HUES64 (cell line): ENCODE data around the gene LIG1.

Experiments used
- H3K27ac ChIP-seq: 2 replicates; pipeline ENCODE4 v1.7.0; 2013; ENCODE audit warnings: low read depth, low read length, inconsistent platforms
- H3K27me3 ChIP-seq: 2 replicates; pipeline ENCODE4 v1.6.1; 2013; ENCODE audit warnings: mild to moderate bottlenecking, low read length; ENCODE audit not compliant: insufficient read depth
- H3K36me3 ChIP-seq: 2 replicates; pipeline ENCODE4 v1.6.1; 2013; ENCODE audit warnings: mild to moderate bottlenecking, low read length; ENCODE audit not compliant: insufficient read depth
- H3K4me1 ChIP-seq: 2 replicates; pipeline ENCODE4 v1.6.1; 2013; ENCODE audit warnings: mild to moderate bottlenecking, low read length, moderate library complexity; ENCODE audit not compliant: insufficient read depth
- H3K4me3 ChIP-seq: 2 replicates; pipeline ENCODE4 v1.5.1; 2013; ENCODE audit warnings: mild to moderate bottlenecking, low read length, moderate library complexity
- H3K9ac ChIP-seq: 2 replicates; pipeline ENCODE4 v1.6.1; 2013; ENCODE audit warnings: mild to moderate bottlenecking, low read depth, low read length
- H3K9me3 ChIP-seq: 2 replicates; pipeline ENCODE4 v1.6.1; 2013; ENCODE audit warnings: low read depth, low read length; ENCODE audit not compliant: insufficient read depth
- WGBS: fragments of 150-250, 120-280 bp; methylation state at CpG from one replicate; pipeline ENCODE4 v1.1.7; 2013; ENCODE audit warnings: missing lambda C conversion rate; 5-methylcytosine and 5-hydroxymethylcytosine counted together

Gene LIG1

GRCh38 chr19:48147597-48148175, 22.5 kb downstream of the LIG1 start:
- H3K4me1 ChIP-seq = no peaks in the 10 kb centered on the region
- H3K9me3 ChIP-seq = no peaks in the 10 kb centered on the region
- WGBS = 91% methylated on average over 3 of the region's 4 CpGs
- no peak overlapping the region for H3K4me3 ChIP-seq
- H3K9ac ChIP-seq = no peak overlapping the region
- H3K27ac ChIP-seq = no peak overlapping the region
- peaks cover 91% of the 10 kb centered on the region for H3K36me3 ChIP-seq
- no peaks in the 10 kb centered on the region for H3K27me3 ChIP-seq

GRCh38 chr19:48139053-48139452, 31.1 kb downstream of the LIG1 start:
- Histone ChIP-seq H3K9ac (no peak overlapping the region), H3K9me3 (no peaks in the 10 kb centered on the region), H3K4me3 (no peak overlapping the region), H3K27me3 (no peaks in the 10 kb centered on the region), H3K4me1 (no peaks in the 10 kb centered on the region), H3K36me3 (peaks cover 68% of the 10 kb centered on the region), H3K27ac (no peak overlapping the region)
- WGBS = 89% methylated on average over 6 of the region's 6 CpGs

GRCh38 chr19:48137411-48137810, 32.7 kb downstream of the LIG1 start:
- H3K9me3 ChIP-seq = no peaks in the 10 kb centered on the region
- H3K4me1 ChIP-seq = no peaks in the 10 kb centered on the region
- peaks cover 62% of the 10 kb centered on the region for H3K36me3 ChIP-seq
- H3K27me3 ChIP-seq = no peaks in the 10 kb centered on the region
- no peak overlapping the region for H3K27ac ChIP-seq
- H3K4me3 ChIP-seq = no peak overlapping the region
- H3K9ac ChIP-seq = no peak overlapping the region
- 97% methylated on average over 26 of the region's 26 CpGs for WGBS

GRCh38 chr19:48136547-48136946, 33.6 kb downstream of the LIG1 start:
- 92% methylated on average over 4 of the region's 4 CpGs for WGBS
- peaks cover 65% of the 10 kb centered on the region for H3K36me3 ChIP-seq

GRCh38 chr19:48135411-48135810, 34.7 kb downstream of the LIG1 start:
- H3K4me1 ChIP-seq = no peaks in the 10 kb centered on the region
- H3K4me3 ChIP-seq = no peak overlapping the region
- H3K9ac ChIP-seq = no peak overlapping the region
- H3K27me3 ChIP-seq = no peaks in the 10 kb centered on the region
- H3K9me3 ChIP-seq = no peaks in the 10 kb centered on the region
- H3K27ac ChIP-seq = no peak overlapping the region
- 83% methylated on average over 8 of the region's 8 CpGs for WGBS
- H3K36me3 ChIP-seq = peaks cover 68% of the 10 kb centered on the region

More at GRCh38 chr19:48136547-48136946, 33.6 kb downstream of the LIG1 start:
- no peaks in the 10 kb centered on the region for H3K9me3 ChIP-seq
- no peaks in the 10 kb centered on the region for H3K27me3 ChIP-seq
- no peak overlapping the region for H3K27ac ChIP-seq
- no peak overlapping the region for H3K9ac ChIP-seq
- H3K4me1 ChIP-seq = no peaks in the 10 kb centered on the region
- no peak overlapping the region for H3K4me3 ChIP-seq

- Histone ChIP-seq H3K27me3 (no peaks in the 10 kb centered on the region), H3K9ac (no peak overlapping the region), H3K36me3 (peaks cover 76% of the 10 kb centered on the region), H3K27ac (no peak overlapping the region), H3K9me3 (no peaks in the 10 kb centered on the region), H3K4me3 (no peak overlapping the region), H3K4me1 (no peaks in the 10 kb centered on the region)
- WGBS = 95% methylated on average over 6 of the region's 6 CpGs
These were observed 37.0 kb downstream of the LIG1 start for GRCh38 chr19:48133094-48133493.

- H3K36me3 ChIP-seq = peaks cover 84% of the 10 kb centered on the region
- no peak overlapping the region for H3K4me3 ChIP-seq
- H3K9ac ChIP-seq = no peak overlapping the region
- peaks cover 3% of the 10 kb centered on the region; the same call in 1 of the 2 replicates for H3K4me1 ChIP-seq
- H3K9me3 ChIP-seq = no peaks in the 10 kb centered on the region
- no peak overlapping the region for H3K27ac ChIP-seq
- no peaks in the 10 kb centered on the region for H3K27me3 ChIP-seq
- 97% methylated on average over 5 of the region's 6 CpGs for WGBS
These were observed 42.6 kb downstream of the LIG1 start for GRCh38 chr19:48127561-48127960.

GRCh38 chr19:48123907-48124651, 46.1 kb downstream of the LIG1 start:
- Histone ChIP-seq H3K4me3 (no peak overlapping the region), H3K4me1 (peaks cover 3% of the 10 kb centered on the region; the same call in 1 of the 2 replicates), H3K27ac (peak overlapping the region; percentile 26; the same call in 1 of the 2 replicates), H3K9me3 (no peaks in the 10 kb centered on the region), H3K9ac (no peak overlapping the region), H3K27me3 (no peaks in the 10 kb centered on the region), H3K36me3 (peaks cover 82% of the 10 kb centered on the region)
- 77% methylated on average over 12 of the region's 12 CpGs for WGBS

- H3K27ac ChIP-seq = no peak overlapping the region
- H3K4me1 ChIP-seq = peaks cover 3% of the 10 kb centered on the region; the same call in 1 of the 2 replicates
- H3K27me3 ChIP-seq = no peaks in the 10 kb centered on the region
- H3K9me3 ChIP-seq = no peaks in the 10 kb centered on the region
- H3K36me3 ChIP-seq = peaks cover 83% of the 10 kb centered on the region
- 94% methylated on average over 14 of the region's 14 CpGs for WGBS
- no peak overlapping the region for H3K4me3 ChIP-seq
- no peak overlapping the region for H3K9ac ChIP-seq
These were observed 47.7 kb downstream of the LIG1 start for GRCh38 chr19:48122421-48122820.

GRCh38 chr19:48121909-48122371, 48.2 kb downstream of the LIG1 start:
- Histone ChIP-seq H3K27ac (no peak overlapping the region), H3K4me3 (no peak overlapping the region), H3K9ac (no peak overlapping the region), H3K4me1 (peaks cover 3% of the 10 kb centered on the region; the same call in 1 of the 2 replicates), H3K27me3 (no peaks in the 10 kb centered on the region), H3K9me3 (no peaks in the 10 kb centered on the region), H3K36me3 (peaks cover 80% of the 10 kb centered on the region)
- 89% methylated on average over 10 of the region's 10 CpGs for WGBS

- no peaks in the 10 kb centered on the region for H3K27me3 ChIP-seq
- peaks cover 79% of the 10 kb centered on the region for H3K36me3 ChIP-seq
- peaks cover 3% of the 10 kb centered on the region; the same call in 1 of the 2 replicates for H3K4me1 ChIP-seq
- WGBS = 92% methylated on average over 14 of the region's 14 CpGs
- no peak overlapping the region for H3K4me3 ChIP-seq
- no peaks in the 10 kb centered on the region for H3K9me3 ChIP-seq
- no peak overlapping the region for H3K9ac ChIP-seq
- H3K27ac ChIP-seq = no peak overlapping the region
These were observed 49.1 kb downstream of the LIG1 start for GRCh38 chr19:48121066-48121465.
